Measurements from ENCODE around the gene MAPK10. TPM values are rescaled to one million over a fixed set of nuclear protein-coding genes. Genes with fewer than 3 reads are reported as not detected.
"Not testable (repeated sequence)": the region's sequence is repeated elsewhere in the genome, so short reads cannot be mapped to it uniquely, and the experiment has no call there.

MAPK10 gene
- total RNA-seq, 2 experiments from 2014 or later: not detected

DNA sequence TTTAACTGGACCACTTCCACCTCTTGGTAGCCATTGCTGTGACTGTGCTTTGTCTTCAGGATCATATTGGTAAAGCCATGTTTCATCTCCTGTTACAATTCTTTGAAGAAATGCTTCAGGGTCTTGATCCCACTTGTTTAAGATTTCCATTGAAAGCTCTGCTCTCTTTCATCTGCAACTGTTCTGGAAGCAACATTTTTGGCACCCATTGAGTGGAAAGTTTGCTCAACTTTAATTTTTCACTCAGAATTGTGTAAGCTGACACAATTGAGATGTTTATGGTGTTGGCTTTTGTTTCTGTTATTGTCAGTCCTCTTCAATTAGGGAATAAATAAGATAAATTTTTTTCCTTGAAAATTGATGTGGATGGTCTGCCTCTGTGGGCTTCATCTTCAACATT is 237.4 kb downstream of the MAPK10 start:
- CTCF ChIA-PET: no interaction called here
- POLR2A ChIA-PET: no interaction called here

DNA sequence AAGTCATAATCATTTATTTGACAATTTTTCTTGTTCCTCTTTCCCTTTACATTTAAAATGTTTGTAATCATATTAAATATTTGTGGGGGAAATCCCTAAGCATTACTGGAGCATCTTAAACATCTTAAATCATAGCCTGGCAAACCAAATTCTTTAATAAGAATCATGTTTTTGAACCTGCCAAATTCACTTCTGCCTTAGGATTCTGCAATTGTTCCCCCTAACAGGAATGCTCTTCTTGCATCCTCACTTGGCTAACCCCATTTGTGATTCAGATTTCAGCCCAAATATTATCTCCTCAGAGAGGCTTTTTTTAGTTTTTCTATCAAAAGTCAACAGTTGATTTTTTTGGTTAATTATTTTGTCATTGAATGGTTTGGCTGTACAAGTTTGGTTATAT is 241.1 kb downstream of the MAPK10 start:
- POLR2A ChIA-PET: no interaction called here
- CTCF ChIA-PET: no interaction called here

DNA sequence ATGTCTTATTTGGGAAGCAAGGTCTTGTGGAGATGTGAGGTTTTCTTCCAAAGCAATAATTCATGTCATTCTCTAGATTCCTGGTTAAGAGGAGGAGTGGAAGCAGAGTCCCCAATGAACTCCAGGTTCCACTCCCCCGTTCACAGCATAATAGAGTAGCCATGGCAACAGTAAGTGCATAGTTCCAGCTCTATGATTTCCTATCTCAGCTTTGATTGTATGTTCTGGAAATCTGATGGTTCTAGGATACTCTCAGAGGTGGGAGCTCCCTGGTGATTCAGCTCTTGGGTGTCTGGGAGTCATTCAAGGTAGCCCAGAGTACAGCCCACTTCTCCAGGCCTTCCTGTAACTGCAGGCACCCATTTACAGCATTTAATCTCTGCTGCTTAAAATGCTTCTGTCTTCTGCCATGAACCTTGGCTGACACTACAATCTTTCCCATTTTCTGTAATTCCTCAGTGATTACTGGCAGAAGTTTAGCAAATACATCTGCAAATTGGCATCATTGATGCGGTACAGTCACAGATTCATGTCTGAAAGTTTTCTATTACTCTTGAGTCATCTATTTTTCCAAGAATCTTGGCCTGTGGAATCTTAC is 242.0 kb downstream of the MAPK10 start:
- CTCF ChIA-PET: no interaction called here

DNA sequence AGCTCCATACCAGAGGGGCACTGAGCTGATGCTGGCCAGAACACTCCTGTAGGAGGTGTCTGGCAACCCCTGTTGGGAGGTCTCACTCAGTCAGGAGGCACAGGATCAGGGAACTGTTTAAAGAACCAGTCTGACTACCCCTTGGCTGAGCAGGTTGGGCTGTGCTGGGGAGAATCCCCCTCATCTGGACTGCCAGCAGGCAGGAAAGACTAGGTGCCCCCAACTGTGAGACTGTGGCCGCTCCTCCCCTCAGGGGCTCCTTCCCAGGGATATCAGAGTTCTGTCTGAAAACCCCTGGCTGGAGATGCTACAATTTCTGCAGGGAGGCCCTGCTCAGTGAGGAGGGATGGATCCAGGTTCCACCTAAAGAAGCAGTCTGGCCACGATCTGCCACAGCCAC is 245.3 kb downstream of the MAPK10 start:
- ChIA-PET CTCF (no interaction called here), POLR2A (no interaction called here)

More for the DNA sequence above, 242.0 kb downstream of the MAPK10 start:
- POLR2A ChIA-PET: no interaction called here

DNA sequence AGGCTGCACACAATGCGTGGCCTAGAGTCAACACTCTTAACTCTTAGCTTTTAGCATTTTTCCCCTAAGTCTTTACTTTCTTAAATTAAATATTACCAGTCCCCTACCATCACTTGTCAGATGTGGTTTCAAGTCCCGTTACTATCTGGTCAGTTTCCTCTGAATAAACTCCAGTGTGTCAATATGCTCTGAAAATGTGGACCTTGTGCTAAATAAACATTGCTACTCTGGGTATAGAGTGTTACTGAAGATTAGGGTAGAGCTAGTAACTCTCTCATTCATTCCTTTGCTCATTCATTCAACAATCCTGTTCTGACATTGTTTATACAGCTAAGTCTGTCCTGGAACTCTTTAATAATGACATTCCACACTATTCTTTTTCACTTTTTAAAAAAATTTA is 251.0 kb downstream of the MAPK10 start:
- ChIA-PET POLR2A (no interaction called here), CTCF (no interaction called here)

DNA sequence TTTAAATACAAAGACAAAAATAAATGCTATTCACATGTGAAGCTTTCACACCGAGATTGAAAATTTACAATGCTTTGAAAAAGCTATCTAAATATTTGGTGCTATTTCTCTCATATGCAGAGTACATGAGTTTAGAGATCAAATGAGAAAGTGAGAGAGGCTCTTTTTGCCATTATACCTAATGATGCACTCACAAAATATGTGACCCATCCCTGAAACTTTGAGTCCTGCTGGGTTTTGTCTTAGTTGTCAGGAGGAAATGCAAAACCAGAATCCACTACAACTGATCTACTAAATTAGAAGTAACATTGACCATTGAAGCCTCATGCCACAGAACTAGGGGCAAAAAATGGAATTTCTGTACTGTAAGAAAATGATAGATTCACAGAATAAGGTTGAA is 251.7 kb downstream of the MAPK10 start:
- ChIA-PET POLR2A (no interaction called here), CTCF (no interaction called here)

DNA sequence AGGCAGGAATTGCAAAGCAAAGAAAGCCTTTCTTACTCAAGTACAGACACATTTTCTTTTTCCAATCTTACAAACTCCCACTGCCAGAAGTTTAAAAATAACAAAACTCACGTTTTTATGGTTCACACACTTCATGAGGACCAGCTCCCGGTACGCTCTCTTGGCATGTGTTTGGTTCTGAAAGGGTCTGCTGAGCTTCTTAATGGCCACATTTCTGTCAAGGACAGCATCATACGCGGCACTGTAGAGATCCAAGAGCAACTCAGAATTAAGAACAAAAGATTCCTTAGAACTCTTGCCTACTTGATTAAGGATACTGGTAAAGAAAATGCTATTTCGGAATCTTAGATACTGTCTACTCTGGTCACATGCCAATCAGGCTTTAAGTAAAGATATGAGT is 252.7 kb downstream of the MAPK10 start:
- CTCF ChIA-PET: no interaction called here
- POLR2A ChIA-PET: interaction anchor here (0.6 kb wide), 1 partner anchor 84 kb away, joined by 3 read pairs; no protein-coding TSS in a partner anchor

DNA sequence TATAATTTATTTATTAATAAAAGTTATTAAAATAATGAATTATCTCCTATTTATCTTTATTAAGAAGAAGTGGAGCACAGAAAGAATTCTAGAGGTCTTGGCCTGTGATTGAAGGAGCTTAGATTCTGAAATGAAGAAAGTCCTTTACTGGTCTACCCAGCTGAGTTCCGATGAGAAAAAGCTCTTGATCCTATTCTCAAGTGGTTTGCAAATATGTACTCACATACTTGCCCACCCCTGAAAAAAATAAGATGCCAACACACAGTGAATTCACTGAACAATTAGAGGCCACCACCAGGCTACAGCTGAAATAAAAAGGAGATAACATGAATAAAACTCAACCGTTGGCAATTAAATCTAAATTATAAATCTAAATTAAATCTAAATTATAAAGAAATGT is 253.4 kb downstream of the MAPK10 start:
- CTCF ChIA-PET: no interaction called here
- POLR2A ChIA-PET: no interaction called here

DNA sequence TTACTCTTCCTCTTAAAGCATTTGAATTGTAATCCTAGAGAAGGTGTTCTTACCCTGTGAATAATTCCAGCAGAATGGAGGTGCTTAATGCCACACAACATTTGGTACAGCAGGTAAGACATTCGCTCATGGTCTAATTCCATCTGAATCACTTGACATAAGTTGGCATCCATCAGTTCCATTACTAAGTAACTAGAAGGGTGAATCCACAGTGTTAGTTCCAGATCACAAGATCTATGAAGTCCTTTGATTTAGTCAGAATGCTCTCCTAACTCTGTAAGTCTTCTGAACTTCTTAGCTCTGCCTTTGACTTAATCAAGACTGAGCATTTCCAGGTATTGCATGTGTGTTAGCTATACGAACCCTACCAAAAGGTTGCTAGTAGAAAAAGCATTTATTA is 258.0 kb downstream of the MAPK10 start:
- CTCF ChIA-PET: no interaction called here
- POLR2A ChIA-PET: no interaction called here

DNA sequence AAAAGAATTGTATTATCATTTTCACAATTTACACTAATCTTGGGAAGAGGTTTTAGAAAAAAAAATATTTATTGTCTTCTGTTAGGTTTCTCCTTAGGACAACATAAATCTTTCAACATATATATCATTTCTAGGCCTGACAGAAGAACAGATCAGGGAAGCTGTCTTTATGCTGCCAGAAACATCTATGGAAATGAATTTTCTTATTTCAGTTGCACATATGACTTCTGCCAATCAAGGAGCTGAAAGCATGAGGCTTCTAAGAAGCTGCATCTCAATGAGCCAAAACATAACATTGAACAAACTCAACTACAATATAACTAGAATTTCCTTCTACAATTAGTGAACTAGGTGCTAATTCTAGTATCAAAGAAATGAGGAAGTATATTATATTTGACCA is 258.4 kb downstream of the MAPK10 start:
- ChIA-PET POLR2A (no interaction called here), CTCF (no interaction called here)

DNA sequence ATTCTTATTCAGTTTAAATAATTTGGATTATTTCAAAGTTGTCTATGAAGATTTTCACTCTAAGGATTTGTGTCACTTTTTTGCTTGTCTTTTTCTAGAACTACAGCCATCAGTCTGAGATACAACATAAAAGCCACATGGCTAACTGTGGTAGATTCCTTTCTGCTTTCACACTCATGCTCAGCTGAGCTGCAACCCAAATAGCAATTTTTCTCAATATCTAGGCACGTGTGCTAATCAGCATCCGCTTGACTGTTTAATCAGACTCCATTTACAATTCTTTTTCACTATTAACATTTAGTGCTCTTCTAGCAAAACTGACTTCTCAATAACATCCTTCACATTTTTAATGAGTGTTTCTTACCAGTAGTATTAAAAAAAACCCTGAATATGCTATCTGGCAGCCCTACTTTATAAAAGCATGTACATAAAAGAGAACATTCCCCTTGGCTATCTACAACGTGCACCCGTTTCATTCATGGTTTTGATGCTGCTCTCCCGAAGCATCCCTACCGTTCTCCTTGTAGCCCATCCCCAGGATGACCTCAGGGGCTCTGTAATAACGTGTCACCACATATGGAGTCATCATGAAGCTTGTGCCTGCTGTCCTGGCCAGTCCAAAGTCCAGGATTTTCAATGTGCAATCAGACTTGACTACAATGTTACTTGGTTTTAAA is 259.2 kb downstream of the MAPK10 start:
- CTCF ChIA-PET: no interaction called here
- POLR2A ChIA-PET: no interaction called here

DNA sequence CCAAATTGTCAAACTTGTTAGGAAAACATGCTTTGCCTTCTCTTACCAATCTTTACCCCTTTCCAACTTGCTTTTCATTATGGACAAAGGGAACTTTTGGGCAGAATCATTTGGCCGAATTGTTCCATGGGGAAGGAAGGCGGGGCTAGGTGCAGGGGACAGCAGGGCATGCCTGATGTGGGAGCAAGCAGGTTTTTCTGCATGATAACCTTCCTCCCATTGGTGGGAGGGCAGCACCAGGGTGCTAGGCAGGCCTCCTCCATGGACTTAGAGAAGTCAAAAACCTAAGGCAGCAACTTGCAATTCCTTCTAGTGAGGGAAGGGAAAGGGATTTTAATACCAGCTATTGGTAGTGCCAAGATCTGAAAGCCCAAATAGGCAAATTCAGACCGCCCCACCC is 260.5 kb downstream of the MAPK10 start:
- POLR2A ChIA-PET: no interaction called here
- CTCF ChIA-PET: no interaction called here

DNA sequence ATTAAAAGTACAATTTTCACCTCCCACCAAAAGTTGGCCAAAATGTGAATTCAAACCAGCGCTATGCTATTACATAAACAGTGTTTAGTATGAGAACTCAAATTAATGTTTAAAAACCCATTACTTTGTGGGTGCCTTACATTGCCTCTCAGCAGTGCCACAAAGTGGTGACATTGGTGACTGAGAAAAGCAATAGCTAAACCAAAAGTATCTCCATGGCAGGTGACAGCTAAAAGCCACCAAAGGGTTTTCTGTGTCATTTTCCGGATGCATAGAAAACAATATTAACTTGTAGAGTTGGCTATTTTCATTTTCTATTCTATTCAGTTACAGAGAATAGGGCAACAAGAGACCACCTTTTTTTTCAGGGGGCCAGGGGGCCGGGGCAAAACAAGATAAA is 261.2 kb downstream of the MAPK10 start:
- POLR2A ChIA-PET: no interaction called here
- CTCF ChIA-PET: no interaction called here

DNA sequence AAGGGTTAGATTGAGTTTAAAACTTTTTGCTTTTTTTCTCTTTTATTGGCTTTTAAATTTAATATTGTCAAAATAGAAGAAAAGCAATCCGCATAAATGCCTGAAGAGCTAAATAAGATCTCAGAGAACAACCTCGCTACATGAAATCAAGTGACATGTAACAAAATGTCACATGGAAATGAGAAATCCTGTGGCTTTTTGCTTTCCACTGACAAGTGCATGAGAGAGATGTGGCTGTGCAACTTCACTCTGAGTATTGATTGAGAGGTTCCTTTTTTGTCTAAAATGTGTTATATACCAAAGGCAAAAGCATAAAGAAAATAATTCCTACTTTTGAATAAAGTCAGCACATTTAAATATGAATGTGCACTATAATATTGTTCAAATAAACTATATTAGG is 263.5 kb downstream of the MAPK10 start:
- CTCF ChIA-PET: no interaction called here
- POLR2A ChIA-PET: no interaction called here

DNA sequence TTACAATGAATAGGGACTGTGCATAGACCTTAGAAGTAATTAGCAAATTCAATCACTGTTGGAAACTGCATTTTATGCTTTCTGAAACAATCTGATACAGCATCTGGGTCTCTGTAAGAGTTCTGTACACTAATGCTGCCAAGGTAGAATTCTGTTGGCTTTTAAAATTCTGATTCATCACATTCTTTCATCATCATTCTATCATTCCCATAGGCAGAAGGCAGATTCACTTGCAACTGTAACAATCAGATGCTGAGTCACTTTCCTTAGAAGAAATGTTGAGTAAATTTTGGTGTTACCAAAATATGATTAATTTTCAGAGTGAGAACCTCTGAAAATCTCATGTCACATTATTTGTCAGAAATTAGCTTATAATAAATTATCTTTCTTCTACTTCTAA is 267.2 kb downstream of the MAPK10 start:
- ChIA-PET POLR2A (no interaction called here), CTCF (no interaction called here)

DNA sequence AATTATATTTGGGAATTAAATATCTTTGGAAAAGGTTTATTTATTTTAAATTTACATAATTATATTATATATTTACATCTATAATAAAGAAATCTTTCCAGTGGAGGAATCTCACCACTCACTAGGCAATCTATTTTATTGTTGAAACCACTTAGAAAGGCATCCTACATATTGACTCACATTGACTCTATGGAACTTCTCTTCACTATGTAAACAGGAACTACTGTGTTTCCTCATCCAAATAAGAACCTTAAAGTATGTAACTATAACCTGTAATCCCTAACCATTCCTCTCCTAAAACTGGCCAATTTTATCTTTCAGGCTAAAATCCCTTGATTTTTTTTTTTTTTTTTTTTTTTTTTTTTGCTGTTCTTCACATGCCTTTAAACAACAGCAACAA is 268.7 kb downstream of the MAPK10 start:
- ChIA-PET CTCF (no interaction called here), POLR2A (no interaction called here)

DNA sequence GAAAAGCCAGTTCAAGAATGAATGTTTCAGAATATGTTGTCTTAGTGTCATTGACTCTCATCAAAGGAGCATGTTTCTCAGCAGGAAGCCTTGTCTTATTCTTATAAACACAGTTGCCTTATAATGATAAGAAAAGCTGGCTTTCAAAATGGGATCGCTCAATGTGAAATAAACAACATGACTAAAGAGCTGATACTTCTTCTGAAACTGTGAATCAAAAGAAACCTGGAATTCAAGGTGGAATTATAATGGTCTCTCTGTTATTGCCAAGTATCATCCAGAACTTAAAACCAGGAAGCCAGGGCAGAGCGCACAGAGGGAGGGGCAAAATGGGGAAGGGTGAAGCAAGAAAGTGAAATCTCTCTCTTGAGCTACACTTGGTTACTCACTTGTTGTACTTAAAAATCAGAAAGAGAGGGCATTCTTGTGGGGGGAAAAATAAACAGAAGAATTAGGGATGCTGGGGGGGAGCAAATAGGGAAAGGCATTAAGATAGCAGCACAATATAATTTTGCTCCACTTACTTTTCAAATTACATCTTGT is 270.0 kb downstream of the MAPK10 start:
- CTCF ChIA-PET: no interaction called here

DNA sequence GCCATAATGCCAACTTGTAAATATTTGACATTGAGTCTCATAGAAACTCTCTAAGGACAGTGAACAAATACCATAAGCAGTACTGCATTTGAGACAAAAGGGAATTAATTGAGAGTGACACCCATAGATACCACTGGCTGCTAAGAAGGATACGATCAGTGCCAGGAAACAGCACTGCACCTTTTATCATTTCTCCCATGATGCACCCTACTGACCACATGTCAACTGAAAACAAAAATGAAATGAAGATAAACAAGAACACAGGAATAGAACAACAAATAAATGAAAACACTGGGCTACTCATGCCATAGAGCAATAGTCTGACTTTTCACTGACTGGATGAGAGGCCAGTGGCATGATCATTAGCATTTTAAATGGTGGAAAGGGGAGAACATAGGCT is 270.8 kb downstream of the MAPK10 start:
- CTCF ChIA-PET: no interaction called here
- POLR2A ChIA-PET: no interaction called here

More for the DNA sequence above, 270.0 kb downstream of the MAPK10 start:
- POLR2A ChIA-PET: no interaction called here

DNA sequence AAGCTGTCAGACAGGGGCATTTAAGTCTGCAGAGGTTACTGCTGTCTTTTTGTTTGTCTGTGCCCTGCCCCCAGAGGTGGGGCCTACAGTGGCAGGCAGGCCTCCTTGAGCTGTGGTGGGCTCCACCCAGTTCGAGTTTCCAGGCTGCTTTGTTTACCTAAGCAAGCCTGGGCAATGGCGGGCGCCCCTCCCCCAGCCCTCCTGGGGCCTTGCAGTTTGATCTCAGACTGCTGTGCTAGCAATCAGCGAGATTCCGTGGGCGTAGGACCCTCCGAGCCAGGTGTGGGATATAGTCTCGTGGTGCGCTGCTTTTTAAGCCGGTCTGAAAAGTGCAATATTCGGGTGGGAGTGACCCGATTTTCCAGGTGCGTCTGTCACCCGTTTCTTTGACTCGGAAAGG is 284.1 kb downstream of the MAPK10 start:
- CTCF ChIA-PET, POLR2A ChIA-PET: not testable (repeated sequence)

DNA sequence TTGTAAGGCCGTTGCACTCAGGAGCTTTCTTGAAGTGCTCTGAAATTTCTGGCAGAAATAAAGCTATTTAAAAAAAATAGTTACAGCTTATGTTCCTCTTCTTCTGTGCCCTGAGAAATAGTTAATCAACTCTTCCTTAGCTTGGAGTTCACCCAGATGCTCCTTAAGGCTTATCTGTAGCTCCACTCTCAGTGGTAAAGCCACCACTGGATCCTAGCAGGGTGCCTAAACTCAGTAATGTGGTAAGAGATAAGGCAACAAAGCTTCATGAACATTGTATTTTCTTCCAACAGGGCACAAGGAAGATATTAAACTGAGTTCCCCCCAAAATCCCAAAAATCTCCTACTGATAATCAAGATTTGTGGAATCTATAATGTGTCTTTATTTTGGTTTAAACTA is 299.5 kb downstream of the MAPK10 start:
- POLR2A ChIA-PET: no interaction called here
- CTCF ChIA-PET: no interaction called here

DNA sequence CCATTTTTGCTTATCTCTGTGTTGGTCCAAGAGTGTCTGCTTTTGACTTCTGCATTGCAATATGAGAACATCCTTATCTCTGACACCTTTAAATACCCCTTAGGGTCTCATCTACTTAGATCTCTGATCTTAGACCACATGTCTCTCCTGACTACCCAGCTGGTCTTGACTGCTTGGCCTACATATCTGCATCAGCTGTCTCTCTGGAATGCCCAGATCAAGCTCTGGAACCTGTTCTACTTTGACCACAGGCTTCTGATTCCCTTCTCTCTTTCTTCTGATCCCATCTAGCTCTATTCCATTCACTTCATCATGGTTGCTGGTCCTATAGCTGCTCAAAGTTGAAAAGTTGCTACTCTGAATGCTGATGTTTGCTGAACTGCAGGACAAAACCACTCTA is 301.2 kb downstream of the MAPK10 start:
- CTCF ChIA-PET: no interaction called here
- POLR2A ChIA-PET: no interaction called here

DNA sequence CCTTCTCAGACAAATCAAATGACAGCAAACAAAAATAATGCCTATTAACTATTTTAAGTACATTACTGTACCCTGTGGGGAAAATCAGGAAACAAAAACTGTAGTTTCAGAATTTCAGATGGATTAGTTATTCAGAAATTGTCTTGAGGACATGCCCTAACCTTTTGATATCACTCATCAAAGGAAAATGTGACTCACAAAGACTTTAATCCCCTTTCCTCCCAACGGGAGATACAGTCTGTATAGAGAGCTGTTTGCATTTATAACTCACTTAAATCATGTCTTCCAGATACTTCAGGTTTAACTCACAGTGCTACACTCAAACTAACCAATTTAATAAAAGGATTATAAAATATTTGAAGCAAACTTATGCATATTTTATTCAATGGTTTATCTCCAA is 304.0 kb downstream of the MAPK10 start:
- CTCF ChIA-PET: no interaction called here

More for the DNA sequence above, 304.0 kb downstream of the MAPK10 start:
- POLR2A ChIA-PET: no interaction called here

Data from activated CD8-positive, alpha-beta memory T cell treated with anti-CD3 and anti-CD28 coated beads for 36 hours (primary cell).